Measurements from ENCODE around the gene SCNN1B.
"Not testable (repeated sequence)": the region's sequence is repeated elsewhere in the genome, so short reads cannot be mapped to it uniquely, and the experiment has no call there.

SCNN1B gene

DNA sequence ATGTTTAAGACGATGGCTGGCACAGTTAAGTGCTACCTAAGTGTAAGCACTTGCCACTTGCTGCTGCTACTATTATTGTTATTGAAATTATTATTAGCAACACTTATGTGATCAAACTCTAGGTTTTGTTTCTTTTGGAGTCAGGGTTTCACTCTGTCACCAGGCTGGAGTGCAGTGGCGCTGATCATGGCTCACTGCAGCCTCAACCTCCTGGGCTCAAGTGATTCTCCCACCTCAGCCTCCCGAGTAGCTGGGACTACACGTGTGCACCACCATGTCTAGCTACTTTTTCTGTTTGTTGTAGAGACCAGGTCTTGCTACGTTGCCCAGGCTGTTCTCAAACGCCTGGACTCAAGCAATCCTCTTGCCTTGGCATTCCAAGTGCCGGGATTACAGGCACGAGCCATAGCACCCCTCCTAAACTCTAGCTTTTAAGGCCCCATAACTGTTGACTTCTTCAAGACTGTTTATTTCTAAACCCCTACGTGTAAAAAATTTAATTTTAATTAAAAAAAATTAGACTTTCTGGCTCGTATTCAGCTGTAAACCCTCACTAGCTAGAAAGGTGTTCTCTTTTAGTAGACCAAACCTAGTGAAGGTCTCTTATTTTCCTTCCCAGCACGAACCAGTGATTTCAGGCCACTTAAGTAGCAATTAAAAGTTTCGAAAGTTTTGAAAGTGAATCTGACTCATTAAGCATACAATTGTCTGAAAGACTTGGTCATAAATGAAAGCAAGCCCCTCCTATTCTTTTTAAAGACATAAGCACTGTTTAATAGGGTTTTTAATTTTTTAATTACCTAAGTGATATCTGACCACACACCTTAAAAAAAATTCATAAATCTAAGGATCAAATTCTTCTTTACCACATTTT lies 11.7 kb upstream of the SCNN1B start:
- Histone ChIP-seq H3K9me3 (replicated peaks; ENCODE audit: low read length) (no peaks in the 10 kb centered on the region), H3K9ac (ENCODE audit: low read depth, low read length) (no peak overlapping the region), H3K36me3 (ENCODE audit: insufficient read depth, low read length) (no peaks in the 10 kb centered on the region), H3K27me3 (ENCODE audit: control insufficient read depth, insufficient read depth, low read length) (no peaks in the 10 kb centered on the region), H3K4me1 (ENCODE audit: control insufficient read depth, insufficient read depth, low read length) (no peaks in the 10 kb centered on the region), H3K4me3 (ENCODE audit: low read length) (no peak overlapping the region), H3K4me2 (ENCODE audit: low read length) (no peak overlapping the region)

DNA sequence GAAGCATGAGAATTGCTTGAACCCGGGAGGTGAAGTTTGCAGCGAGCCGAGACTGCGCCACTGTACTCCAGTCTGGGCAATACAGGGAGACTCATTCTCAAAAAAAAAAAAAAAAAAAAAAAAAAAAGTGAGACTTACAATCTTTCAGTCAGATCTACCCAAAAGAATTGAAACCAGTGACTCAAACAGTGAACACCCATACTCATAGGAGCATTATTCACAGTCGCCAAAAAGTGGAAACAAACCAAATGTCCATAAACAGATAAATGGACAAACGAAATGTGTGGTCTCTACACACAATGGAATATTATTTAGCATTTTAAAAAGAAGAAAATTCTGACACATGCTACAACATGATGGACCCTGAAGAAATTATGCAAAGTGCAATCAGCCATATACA lies 9.1 kb upstream of the SCNN1B start:
- Histone ChIP-seq H3K4me1 (ENCODE audit: control insufficient read depth, insufficient read depth, low read length) (no peaks in the 10 kb centered on the region), H3K27me3 (ENCODE audit: control insufficient read depth, insufficient read depth, low read length) (peaks cover 4% of the 10 kb centered on the region), H3K4me3 (ENCODE audit: low read length) (no peak overlapping the region), H3K4me2 (ENCODE audit: low read length) (no peak overlapping the region), H3K9me3 (replicated peaks; ENCODE audit: low read length) (no peaks in the 10 kb centered on the region), H3K36me3 (ENCODE audit: insufficient read depth, low read length) (no peaks in the 10 kb centered on the region), H3K9ac (ENCODE audit: low read depth, low read length) (no peak overlapping the region)

GRCh38 chr16:23294260-23294659 lies 7.8 kb upstream of the SCNN1B start:
- no peak overlapping the region for H3K9ac ChIP-seq (ENCODE audit: low read depth, low read length)
- H3K4me3 ChIP-seq (ENCODE audit: low read length), result no peak overlapping the region
- H3K4me2 ChIP-seq (ENCODE audit: low read length), result no peak overlapping the region
- H3K9me3 ChIP-seq (replicated peaks; ENCODE audit: low read length), result no peaks in the 10 kb centered on the region
- H3K36me3 ChIP-seq (ENCODE audit: insufficient read depth, low read length), result no peaks in the 10 kb centered on the region
- no peaks in the 10 kb centered on the region for H3K4me1 ChIP-seq (ENCODE audit: control insufficient read depth, insufficient read depth, low read length)
- peaks cover 4% of the 10 kb centered on the region for H3K27me3 ChIP-seq (ENCODE audit: control insufficient read depth, insufficient read depth, low read length)

DNA sequence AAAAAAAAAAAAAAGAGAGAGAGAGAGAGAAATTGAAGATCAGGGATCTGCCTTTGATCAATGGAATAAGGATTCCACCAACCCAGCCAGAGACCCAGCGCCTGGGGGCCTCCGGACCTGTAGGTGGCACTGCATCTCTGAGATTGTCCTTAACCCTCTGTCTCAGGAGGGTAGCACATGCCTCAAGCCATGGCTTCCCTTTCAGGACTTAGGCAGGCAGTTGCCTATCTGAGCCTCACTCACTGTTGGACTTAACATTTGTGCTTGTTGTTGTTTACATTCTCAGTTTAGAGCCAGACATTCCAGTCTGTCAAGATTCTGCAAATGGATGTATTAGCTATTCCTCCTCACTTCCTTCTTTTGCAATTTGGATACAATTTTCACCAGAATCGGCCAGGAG lies 5.1 kb upstream of the SCNN1B start:
- Histone ChIP-seq H3K36me3 (ENCODE audit: insufficient read depth, low read length) (no peaks in the 10 kb centered on the region), H3K4me2 (ENCODE audit: low read length) (no peak overlapping the region), H3K4me3 (ENCODE audit: low read length) (no peak overlapping the region), H3K9ac (ENCODE audit: low read depth, low read length) (no peak overlapping the region), H3K4me1 (ENCODE audit: control insufficient read depth, insufficient read depth, low read length) (no peaks in the 10 kb centered on the region), H3K27me3 (ENCODE audit: control insufficient read depth, insufficient read depth, low read length) (peaks cover 13% of the 10 kb centered on the region), H3K9me3 (replicated peaks; ENCODE audit: low read length) (no peaks in the 10 kb centered on the region)

DNA sequence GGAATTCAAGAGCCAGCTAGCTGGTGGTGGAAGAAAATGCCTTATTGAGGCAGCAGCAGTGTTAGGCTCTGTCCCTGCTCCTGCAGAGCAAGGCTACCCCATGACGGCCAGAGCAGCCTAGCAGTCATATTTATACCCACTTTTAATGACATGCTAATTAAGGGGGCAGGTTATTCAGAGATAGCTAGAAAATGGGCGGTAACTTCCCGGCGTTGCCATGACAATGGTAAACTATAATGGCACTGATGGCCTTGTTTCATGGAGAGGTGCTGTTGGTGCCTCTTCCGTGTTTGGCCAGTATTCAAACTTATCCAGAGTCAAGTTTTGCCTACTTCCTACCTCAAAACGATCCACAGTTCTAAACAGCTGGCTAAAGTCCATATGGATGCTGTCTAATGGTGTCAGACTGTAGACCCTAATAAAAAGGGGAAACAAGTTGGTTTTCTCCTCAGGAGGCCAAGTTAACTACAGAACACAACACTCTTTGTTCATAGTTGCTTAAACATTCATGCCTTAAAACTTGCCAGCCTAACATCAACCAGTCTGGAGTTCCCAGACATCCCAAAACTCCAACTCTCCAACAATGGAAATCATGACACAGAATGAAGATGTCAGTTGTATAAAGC lies 3.7 kb upstream of the SCNN1B start:
- H3K9me3 ChIP-seq (replicated peaks; ENCODE audit: low read length), result no peaks in the 10 kb centered on the region
- peaks cover 27% of the 10 kb centered on the region for H3K27me3 ChIP-seq (ENCODE audit: control insufficient read depth, insufficient read depth, low read length)
- H3K36me3 ChIP-seq (ENCODE audit: insufficient read depth, low read length), result no peaks in the 10 kb centered on the region
- H3K4me3 ChIP-seq (ENCODE audit: low read length), result no peak overlapping the region
- H3K4me2 ChIP-seq (ENCODE audit: low read length), result no peak overlapping the region
- H3K4me1 ChIP-seq (ENCODE audit: control insufficient read depth, insufficient read depth, low read length), result no peaks in the 10 kb centered on the region
- no peak overlapping the region for H3K9ac ChIP-seq (ENCODE audit: low read depth, low read length)

DNA sequence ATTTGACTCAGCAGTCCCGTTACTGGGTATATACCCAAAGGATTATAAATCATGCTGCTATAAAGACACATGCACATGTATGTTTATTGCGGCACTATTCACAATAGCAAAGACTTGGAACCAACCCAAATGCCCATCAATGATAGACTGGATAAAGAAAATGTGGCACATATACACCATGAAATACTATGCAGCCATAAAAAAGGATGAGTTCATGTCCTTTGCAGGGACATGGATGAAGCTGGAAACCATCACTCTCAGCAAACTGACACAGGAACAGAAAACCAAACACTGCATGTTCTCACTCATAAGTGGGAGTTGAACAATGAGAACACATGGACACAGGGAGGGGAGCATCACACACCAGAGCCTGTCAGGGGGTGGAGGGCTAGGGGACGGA lies 2.3 kb upstream of the SCNN1B start:
- not testable (repeated sequence) for H3K4me1 ChIP-seq (ENCODE audit: control insufficient read depth, insufficient read depth, low read length); H3K9ac ChIP-seq (ENCODE audit: low read depth, low read length); H3K36me3 ChIP-seq (ENCODE audit: insufficient read depth, low read length); H3K4me3 ChIP-seq (ENCODE audit: low read length); H3K4me2 ChIP-seq (ENCODE audit: low read length); H3K9me3 ChIP-seq (replicated peaks; ENCODE audit: low read length)
- peaks cover 34% of the 10 kb centered on the region for H3K27me3 ChIP-seq (ENCODE audit: control insufficient read depth, insufficient read depth, low read length)

GRCh38 chr16:23301251-23302044 lies 654 bp upstream of the SCNN1B start:
- no peaks in the 10 kb centered on the region for H3K9me3 ChIP-seq (replicated peaks; ENCODE audit: low read length)
- no peaks in the 10 kb centered on the region for H3K36me3 ChIP-seq (ENCODE audit: insufficient read depth, low read length)
- no peak overlapping the region for H3K9ac ChIP-seq (ENCODE audit: low read depth, low read length)
- H3K4me3 ChIP-seq (ENCODE audit: low read length), result no peak overlapping the region
- H3K4me1 ChIP-seq (ENCODE audit: control insufficient read depth, insufficient read depth, low read length), result no peaks in the 10 kb centered on the region
- peaks cover 32% of the 10 kb centered on the region for H3K27me3 ChIP-seq (ENCODE audit: control insufficient read depth, insufficient read depth, low read length)
- H3K4me2 ChIP-seq (ENCODE audit: low read length), result no peak overlapping the region

- Histone ChIP-seq H3K9ac (ENCODE audit: low read depth, low read length) (no peak overlapping the region), H3K9me3 (replicated peaks; ENCODE audit: low read length) (no peaks in the 10 kb centered on the region), H3K4me1 (ENCODE audit: control insufficient read depth, insufficient read depth, low read length) (no peaks in the 10 kb centered on the region), H3K27me3 (ENCODE audit: control insufficient read depth, insufficient read depth, low read length) (peaks cover 32% of the 10 kb centered on the region), H3K36me3 (ENCODE audit: insufficient read depth, low read length) (no peaks in the 10 kb centered on the region), H3K4me3 (ENCODE audit: low read length) (no peak overlapping the region), H3K4me2 (ENCODE audit: low read length) (no peak overlapping the region)
Measured at GRCh38 chr16:23303685-23304084, 1.6 kb downstream of the SCNN1B start.

GRCh38 chr16:23304620-23305019 lies 2.5 kb downstream of the SCNN1B start:
- H3K27me3 ChIP-seq (ENCODE audit: control insufficient read depth, insufficient read depth, low read length), result peaks cover 32% of the 10 kb centered on the region
- H3K9me3 ChIP-seq (replicated peaks; ENCODE audit: low read length), result no peaks in the 10 kb centered on the region

GRCh38 chr16:23306199-23307100 lies 4.3 kb downstream of the SCNN1B start:
- no peaks in the 10 kb centered on the region for H3K36me3 ChIP-seq (ENCODE audit: insufficient read depth, low read length)
- H3K4me1 ChIP-seq (ENCODE audit: control insufficient read depth, insufficient read depth, low read length), result no peaks in the 10 kb centered on the region
- H3K9ac ChIP-seq (ENCODE audit: low read depth, low read length), result no peak overlapping the region
- H3K4me2 ChIP-seq (ENCODE audit: low read length), result no peak overlapping the region
- no peaks in the 10 kb centered on the region for H3K9me3 ChIP-seq (replicated peaks; ENCODE audit: low read length)
- H3K4me3 ChIP-seq (ENCODE audit: low read length), result no peak overlapping the region
- H3K27me3 ChIP-seq (ENCODE audit: control insufficient read depth, insufficient read depth, low read length), result peaks cover 31% of the 10 kb centered on the region

More at GRCh38 chr16:23304620-23305019, 2.5 kb downstream of the SCNN1B start:
- Histone ChIP-seq H3K36me3 (ENCODE audit: insufficient read depth, low read length) (no peaks in the 10 kb centered on the region), H3K4me3 (ENCODE audit: low read length) (no peak overlapping the region), H3K9ac (ENCODE audit: low read depth, low read length) (no peak overlapping the region), H3K4me2 (ENCODE audit: low read length) (no peak overlapping the region), H3K4me1 (ENCODE audit: control insufficient read depth, insufficient read depth, low read length) (no peaks in the 10 kb centered on the region)

DNA sequence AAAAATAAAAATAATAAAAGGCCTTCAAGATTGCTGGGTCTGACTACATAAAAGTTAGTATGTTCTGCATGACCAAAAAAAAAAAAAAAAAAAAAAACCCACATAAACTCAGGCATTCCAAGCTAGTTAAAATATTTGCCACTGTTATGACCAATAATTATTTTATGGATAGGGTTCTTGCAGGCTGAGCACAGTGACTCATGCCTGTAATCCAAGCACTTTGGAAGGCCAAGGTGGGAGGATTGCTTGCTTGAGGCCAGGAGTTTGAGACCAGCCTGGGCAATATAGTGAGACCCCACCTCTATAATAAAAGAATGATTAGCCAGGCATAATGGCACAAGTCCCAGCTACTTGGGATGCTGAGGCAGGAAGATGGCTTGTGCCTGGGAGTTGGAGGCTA lies 8.1 kb downstream of the SCNN1B start:
- Histone ChIP-seq H3K4me2 (ENCODE audit: low read length) (no peak overlapping the region), H3K27me3 (ENCODE audit: control insufficient read depth, insufficient read depth, low read length) (peaks cover 4% of the 10 kb centered on the region), H3K36me3 (ENCODE audit: insufficient read depth, low read length) (no peaks in the 10 kb centered on the region), H3K4me1 (ENCODE audit: control insufficient read depth, insufficient read depth, low read length) (no peaks in the 10 kb centered on the region), H3K4me3 (ENCODE audit: low read length) (no peak overlapping the region), H3K9ac (ENCODE audit: low read depth, low read length) (no peak overlapping the region), H3K9me3 (replicated peaks; ENCODE audit: low read length) (no peaks in the 10 kb centered on the region)

Measured in skeletal muscle satellite cell (primary cell).